HL-60/S4 (cell line): ENCODE measurements around the gene TPST2.

Experiments
- in situ Hi-C: fragments of 300-500 bp; cut with MboI; formaldehyde crosslinking; loops from 2 replicates; pipeline ENCODE4 v1.14.3; 2022; ENCODE audit warnings: low sequenced_read_pairs

Gene TPST2

DNA sequence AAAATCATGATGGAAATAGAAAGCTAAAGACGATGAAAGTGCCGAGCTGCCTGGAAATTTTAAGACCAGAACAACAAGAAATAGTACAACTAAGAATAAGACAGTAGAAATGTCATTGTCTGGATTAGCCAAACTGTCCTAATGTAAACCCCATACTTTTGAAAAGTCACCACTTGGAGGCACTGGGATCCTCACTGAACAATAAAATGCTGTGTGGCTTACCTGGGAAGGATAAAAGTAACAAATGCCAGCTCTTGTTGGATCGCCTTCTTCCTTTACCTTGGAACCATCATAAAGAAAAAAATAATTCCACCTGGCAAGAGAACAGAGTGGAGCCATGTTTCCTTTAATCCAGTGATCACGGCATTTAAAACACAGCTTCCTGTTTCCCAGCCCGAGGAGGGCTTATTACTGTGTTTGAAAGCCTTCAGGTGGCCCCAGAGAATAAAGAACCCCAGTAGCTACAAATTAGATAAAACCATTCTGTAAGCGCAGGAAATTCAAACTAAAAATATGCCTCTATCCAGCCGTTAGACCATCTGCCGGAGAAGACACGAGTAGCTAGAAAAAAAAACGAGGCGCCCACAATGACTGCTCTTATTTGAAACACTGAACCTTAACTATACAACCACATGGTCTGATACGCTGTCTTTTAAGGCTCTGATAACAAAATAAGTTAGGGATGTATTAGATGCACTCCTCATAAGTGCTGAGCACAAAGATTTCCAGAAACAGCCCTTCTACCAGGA, 110.7 kb downstream of the TPST2 start:
- in situ Hi-C loops, result no loop called here

DNA sequence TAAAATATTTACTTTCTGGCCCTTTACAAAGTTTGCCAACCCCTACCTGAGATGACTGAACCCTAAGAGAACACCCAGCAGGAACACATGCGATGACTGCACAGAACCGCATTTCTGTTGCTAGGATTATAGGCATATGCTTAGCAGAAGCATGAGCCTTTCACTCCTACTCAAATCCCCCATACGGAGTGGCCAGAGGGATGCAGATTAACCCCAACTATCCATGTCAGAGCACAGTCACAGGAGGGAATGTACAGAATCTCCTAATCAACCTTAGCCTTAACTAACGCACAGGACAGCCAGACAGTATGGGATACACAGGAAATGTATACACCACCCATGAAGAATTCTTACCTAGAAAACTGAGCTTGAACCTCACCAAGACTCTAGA, 112.6 kb downstream of the TPST2 start:
- in situ Hi-C loops, result no loop called here

DNA sequence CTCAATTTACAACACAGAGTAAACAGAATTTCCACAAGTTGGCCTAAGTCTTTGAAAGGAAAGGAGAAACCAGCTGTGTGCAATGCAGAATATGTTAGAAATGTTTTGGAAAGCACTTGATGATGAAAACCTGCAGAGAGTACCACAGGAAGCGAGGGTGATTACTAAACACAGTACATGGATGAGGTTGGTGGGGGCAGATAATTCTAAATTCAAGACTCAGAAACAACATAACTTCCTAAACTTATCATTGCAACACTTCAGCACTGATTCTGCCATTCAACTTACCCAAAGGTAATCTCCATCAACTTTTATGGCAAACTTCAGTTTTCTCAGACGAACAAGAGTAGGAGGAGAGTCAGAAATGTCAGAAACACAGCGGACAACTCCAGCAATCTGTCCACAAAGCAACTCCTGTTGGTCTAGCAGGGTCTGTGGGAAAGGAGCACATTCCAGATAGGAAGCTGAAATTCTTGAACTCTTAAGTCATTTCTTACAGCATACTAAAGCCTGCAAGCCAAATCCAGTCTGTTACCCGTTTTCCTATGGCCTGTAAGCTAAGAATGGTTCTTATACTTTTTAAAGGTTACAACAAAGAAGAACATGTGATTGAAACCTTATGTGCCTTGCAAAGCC, 113.1 kb downstream of the TPST2 start:
- in situ Hi-C loops, result no loop called here

DNA sequence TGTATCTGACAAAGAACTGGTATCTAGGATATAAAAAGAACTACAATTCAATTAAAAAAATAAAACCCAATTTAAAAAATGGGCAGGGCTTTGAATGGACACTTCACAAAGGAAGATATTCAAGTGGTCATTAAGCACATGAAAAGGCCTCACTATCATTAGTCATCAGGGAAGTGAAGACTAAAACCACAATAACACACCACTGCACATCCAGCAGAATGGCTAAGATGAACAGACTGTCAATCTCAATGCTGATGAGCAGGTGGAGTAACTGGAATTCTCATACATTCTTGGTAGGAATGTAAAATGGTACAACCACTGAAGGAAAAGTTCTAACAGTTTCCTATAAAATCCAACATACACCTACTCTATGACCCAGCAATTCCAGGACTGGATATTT, 115.2 kb downstream of the TPST2 start:
- in situ Hi-C loops, result no loop called here
